ENCODE measurements around the gene VARS2. TPM values are rescaled to one million over a fixed set of nuclear protein-coding genes. Genes with fewer than 3 reads are reported as not detected.

VARS2 gene
- total and polyA plus RNA-seq, 9 of the 15 experiments (the other 6 are each of a cell fraction or from before 2014, with no cell fraction given), result 1.6 to 53.6 (median 29.9) TPM

DNA sequence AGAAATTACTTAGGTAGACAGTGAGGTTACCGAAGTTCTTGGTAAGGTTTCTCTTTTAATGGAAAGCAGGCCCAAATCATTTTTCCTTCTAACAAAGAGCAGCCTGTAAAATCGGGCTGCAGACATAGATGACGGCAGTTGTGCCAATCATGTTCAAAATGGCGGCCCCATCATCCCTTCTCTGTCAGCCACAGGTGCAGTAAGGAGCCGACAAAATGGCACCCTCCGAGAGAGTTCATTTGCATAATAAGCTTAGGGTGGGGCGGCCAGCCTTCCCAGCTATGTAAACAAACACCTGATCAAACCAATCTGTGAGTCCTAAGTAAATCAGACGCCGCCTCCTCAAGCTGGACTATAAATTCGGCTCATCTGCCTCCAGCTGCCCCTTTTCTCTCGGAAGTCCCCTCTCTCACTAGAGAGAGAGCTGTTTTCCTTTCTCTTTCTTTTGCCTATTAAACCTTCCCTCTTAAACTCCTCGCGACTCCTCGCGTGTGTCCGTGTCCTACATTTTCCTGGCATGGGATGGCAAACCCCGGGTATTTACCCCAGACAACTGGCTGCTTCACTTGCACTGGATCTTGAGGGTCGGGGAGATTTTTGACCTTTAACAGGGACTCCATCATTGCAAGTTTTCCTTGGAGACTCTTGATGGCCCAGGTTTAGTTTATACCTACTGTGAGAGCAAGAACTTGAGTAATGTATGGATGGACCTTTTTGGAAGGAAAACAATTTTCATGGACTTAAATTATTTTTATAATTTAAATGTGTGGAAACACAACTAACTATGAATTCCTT lies 38.6 kb upstream of the VARS2 start (continued):
- TF ChIP-seq ZNF512 (tag; IDR thresholded peaks at IDR 0.05) (no peak), SUPT5H (IDR thresholded peaks at IDR 0.05) (peak; percentile 98), PTRF (tag; IDR thresholded peaks at IDR 0.05) (peak; percentile 77; the same call in 1 of the 2 replicates), SRSF7 (optimal IDR thresholded peaks at IDR 0.05; ENCODE audit: low read depth, low read length) (no peak), BACH1 (tag; IDR thresholded peaks at IDR 0.05) (peak; percentile 28), HCFC1 (IDR thresholded peaks at IDR 0.05; ENCODE audit: low read depth, low read length) (0 out of 2 replicates have a peak, but pooled peaks have one; percentile 3), ZNF57 (CRISPR knock-in tag; IDR thresholded peaks at IDR 0.05) (no peak), ZNF143 (CRISPR knock-in tag; IDR thresholded peaks at IDR 0.05) (no peak), POLR2AphosphoS5 (IDR thresholded peaks at IDR 0.05; ENCODE audit: control insufficient read depth, insufficient read depth, low read depth, low read length) (peak; percentile 90), GTF2B (IDR thresholded peaks at IDR 0.05; ENCODE audit: extremely low read depth, insufficient read length) (peak; percentile 85), ZNF133 (CRISPR knock-in tag; IDR thresholded peaks at IDR 0.05) (no peak), CBFA2T2 (conservative IDR thresholded peaks at IDR 0.05) (no peak), ZNF830 (CRISPR knock-in tag; IDR thresholded peaks at IDR 0.05) (no peak), CHCHD3 (CRISPR knock-in tag; IDR thresholded peaks at IDR 0.05) (no peak), TFAP4 (CRISPR knock-in tag; IDR thresholded peaks at IDR 0.05; ENCODE audit: borderline replicate concordance) (peak; percentile 22)
- TF ChIP-seq, protein P1, sequence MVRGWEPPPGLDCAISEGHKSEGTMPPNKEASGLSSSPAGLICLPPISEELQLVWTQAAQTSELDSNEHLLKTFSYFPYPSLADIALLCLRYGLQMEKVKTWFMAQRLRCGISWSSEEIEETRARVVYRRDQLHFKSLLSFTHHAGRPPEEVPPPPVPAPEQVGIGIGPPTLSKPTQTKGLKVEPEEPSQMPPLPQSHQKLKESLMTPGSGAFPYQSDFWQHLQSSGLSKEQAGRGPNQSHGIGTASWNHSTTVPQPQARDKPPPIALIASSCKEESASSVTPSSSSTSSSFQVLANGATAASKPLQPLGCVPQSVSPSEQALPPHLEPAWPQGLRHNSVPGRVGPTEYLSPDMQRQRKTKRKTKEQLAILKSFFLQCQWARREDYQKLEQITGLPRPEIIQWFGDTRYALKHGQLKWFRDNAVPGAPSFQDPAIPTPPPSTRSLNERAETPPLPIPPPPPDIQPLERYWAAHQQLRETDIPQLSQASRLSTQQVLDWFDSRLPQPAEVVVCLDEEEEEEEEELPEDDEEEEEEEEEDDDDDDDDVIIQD (CRISPR knock-in tag; IDR thresholded peaks at IDR 0.05), result 0 out of 2 replicates have a peak, but pooled peaks have one; percentile 33
- TF ChIP-seq, protein P2, sequence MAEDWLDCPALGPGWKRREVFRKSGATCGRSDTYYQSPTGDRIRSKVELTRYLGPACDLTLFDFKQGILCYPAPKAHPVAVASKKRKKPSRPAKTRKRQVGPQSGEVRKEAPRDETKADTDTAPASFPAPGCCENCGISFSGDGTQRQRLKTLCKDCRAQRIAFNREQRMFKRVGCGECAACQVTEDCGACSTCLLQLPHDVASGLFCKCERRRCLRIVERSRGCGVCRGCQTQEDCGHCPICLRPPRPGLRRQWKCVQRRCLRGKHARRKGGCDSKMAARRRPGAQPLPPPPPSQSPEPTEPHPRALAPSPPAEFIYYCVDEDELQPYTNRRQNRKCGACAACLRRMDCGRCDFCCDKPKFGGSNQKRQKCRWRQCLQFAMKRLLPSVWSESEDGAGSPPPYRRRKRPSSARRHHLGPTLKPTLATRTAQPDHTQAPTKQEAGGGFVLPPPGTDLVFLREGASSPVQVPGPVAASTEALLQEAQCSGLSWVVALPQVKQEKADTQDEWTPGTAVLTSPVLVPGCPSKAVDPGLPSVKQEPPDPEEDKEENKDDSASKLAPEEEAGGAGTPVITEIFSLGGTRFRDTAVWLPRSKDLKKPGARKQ (CRISPR knock-in tag; IDR thresholded peaks at IDR 0.05), result no peak
- TF ChIP-seq, protein P3, sequence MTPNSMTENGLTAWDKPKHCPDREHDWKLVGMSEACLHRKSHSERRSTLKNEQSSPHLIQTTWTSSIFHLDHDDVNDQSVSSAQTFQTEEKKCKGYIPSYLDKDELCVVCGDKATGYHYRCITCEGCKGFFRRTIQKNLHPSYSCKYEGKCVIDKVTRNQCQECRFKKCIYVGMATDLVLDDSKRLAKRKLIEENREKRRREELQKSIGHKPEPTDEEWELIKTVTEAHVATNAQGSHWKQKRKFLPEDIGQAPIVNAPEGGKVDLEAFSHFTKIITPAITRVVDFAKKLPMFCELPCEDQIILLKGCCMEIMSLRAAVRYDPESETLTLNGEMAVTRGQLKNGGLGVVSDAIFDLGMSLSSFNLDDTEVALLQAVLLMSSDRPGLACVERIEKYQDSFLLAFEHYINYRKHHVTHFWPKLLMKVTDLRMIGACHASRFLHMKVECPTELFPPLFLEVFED (CRISPR knock-in tag; conservative IDR thresholded peaks at IDR 0.05), result no peak
- TF ChIP-seq, protein P4, sequence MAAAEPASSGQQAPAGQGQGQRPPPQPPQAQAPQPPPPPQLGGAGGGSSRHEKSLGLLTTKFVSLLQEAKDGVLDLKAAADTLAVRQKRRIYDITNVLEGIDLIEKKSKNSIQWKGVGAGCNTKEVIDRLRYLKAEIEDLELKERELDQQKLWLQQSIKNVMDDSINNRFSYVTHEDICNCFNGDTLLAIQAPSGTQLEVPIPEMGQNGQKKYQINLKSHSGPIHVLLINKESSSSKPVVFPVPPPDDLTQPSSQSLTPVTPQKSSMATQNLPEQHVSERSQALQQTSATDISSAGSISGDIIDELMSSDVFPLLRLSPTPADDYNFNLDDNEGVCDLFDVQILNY (CRISPR knock-in tag; IDR thresholded peaks at IDR 0.05), result no peak

All from K562 (cell line).